Activated T-cell treated with anti-CD3 and anti-CD28 coated beads for 24 hours (primary cell): ENCODE measurements around the gene TMEM59L.

Source experiments
- DNase-seq: peaks from one replicate; pipeline ENCODE4 v3.0.0-alpha.2; 2020; ENCODE audit warnings: low read depth

Gene TMEM59L

GRCh38 chr19:18637673-18638630 lies 25.3 kb downstream of the TMEM59L start:
- DNase-seq: no peak

GRCh38 chr19:18639706-18640243 lies 27.1 kb downstream of the TMEM59L start:
- no peak for DNase-seq

GRCh38 chr19:18644196-18645034 lies 31.7 kb downstream of the TMEM59L start:
- no peak for DNase-seq

- no peak for DNase-seq
Observed at GRCh38 chr19:18645035-18645511, 32.4 kb downstream of the TMEM59L start.

GRCh38 chr19:18646535-18647370 lies 34.1 kb downstream of the TMEM59L start:
- DNase-seq: no peak

DNA sequence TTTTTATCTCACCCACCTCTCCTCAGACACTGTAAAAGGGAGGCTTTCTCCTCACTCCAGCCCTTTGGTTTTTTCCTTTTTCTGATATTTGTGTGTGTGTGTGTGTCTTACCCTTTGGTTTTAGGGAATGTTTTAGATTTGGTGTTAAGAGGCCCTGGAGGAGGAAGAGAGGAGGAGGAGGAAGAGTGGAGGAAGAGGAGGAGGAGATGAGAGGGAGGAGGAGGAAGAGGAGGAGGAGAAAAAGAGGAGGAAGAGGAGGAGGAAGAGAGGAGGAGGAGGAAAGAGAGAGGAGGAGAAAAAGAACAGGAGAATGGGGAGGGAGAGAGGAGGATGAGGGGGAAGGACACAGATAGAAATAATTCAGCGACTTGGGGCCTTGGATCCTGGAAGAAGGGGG lies 34.7 kb downstream of the TMEM59L start:
- DNase-seq: no peak

DNA sequence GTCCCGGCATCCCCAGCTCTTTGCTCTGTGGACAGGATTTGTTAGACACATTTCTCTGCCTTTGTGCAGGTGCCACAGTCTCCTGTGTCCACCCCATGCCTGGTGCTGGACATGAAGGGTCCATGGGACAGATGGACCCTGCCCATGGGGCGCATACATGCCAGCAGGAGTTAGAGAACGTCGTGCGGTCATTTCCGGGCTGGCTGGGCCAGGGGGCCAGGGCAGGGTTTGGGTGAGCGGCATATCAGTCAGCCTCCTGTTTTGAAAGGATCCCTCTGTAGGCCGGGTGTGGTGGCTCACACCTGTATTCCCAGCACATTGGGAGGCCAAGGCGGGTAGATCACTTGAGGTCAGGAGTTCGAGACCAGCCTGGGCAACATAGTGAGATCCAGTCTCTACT lies 35.1 kb downstream of the TMEM59L start:
- DNase-seq: no peak

DNA sequence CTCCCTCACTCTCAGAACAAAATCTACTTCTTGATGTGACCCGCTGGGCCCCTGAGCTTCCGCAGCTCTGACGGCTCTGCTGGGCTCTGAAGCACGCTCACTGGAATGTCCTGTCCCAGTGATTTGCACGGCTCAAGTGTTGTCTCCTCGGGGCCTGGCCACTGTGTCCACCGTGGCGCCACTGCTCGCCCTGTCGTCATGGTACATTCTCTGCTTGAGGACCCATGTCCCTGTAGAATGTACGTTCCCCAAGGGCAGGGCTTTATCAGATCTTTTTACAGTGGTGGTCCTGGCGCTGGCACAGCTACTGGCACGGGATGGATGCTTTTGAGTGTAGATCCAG lies 36.3 kb downstream of the TMEM59L start:
- DNase-seq: no peak

DNA sequence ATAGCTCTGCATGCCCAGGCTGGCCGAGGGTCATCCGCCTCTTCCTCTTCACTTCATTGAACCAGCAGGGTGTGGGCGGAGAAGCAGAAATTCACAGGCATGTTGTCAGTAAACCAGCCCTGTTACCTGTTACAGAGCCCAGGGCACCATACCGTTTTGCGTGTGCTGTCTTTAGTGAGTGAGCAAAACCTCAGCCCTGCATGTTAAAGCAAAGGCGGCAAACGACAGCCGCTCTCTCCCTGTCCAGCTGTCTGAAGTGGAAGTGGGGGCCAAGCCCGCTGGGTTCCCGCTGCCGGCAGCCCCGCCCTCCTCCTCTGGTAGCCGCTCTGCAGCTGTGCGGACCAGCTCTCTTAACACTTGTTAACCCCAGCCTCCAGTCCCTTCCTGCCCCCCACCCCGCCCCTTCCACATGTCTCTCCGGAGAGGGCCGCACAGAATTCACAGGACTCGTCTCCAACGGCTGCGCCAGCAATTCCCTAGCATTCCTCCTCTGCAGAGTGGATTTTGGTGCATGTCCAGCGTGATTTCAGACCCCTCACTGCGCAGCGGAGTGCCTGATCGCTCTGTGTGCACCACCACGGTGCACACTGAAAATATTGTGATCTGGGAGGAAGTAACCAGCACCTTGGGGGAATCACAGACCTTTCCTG lies 36.8 kb downstream of the TMEM59L start:
- DNase-seq: no peak

DNA sequence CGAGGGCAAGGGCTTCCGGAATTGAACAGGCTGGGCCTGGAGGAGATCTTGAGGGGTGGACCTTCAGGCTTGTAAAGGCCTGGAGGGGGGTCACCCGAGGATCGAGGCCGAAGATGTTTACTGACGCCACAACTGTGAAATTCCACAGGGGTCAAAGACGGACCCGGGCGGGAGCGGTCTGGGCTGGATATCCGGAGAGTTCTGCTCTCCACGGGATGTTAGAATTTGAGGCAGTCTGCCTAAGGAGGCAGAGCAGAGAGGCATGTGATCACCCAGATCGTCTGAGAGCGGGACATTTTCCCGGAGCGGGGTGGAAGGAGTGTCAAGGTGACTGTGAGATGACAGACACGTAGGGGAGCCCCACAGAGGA lies 37.3 kb downstream of the TMEM59L start:
- DNase-seq: no peak

DNA sequence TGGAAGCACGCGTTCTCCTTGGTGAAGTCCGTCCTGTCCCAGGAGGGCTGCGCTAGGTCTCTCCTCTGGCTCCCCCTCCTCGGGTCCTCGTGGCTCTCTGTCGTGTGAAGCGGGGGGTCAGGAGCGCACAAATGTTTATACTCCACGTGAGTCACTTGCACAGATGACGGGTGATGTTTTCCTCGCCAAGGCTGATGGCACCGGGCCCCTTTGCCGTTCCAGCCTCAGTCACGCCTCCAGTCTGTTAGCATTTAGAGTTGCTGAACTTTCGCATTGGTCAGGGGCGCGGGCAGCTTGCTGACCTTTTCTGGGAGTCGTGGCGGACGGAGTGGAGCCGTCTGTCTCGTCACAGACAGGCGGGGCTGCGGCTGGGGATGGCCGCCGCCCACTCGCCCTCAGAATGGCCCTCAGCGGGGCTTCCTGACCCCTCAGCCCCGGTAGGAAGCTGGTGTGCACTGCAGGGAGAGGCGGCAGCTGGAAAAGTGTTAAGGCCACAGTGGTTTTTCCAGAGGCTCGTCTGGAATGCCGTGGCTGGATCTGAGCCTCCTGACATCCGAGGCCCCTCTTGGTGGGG lies 37.9 kb downstream of the TMEM59L start:
- no peak for DNase-seq

DNA sequence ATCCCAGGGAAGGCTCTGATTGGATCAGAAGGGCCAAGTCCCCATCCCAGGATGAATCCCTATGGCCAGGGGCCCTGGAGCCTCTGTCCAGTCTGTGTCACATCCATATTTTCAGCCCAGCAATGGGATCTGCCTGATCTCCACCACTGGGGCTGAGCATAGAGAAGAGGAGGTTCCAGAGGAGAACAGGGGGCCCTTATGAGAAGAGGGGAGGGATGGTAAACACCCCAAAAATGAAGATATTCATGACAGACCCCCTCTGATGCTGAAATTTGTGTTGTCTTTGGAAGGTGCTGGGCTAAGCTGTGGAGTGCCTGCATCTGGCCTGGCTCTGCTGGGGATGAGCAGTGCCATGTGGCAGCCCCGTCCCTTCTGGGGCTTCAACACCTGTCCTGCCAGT lies 38.6 kb downstream of the TMEM59L start:
- DNase-seq: no peak

GRCh38 chr19:18651733-18652132 lies 39.1 kb downstream of the TMEM59L start:
- no peak for DNase-seq

GRCh38 chr19:18653853-18654252 lies 41.2 kb downstream of the TMEM59L start:
- DNase-seq: no peak

GRCh38 chr19:18654469-18654868 lies 41.8 kb downstream of the TMEM59L start:
- DNase-seq: no peak

DNA sequence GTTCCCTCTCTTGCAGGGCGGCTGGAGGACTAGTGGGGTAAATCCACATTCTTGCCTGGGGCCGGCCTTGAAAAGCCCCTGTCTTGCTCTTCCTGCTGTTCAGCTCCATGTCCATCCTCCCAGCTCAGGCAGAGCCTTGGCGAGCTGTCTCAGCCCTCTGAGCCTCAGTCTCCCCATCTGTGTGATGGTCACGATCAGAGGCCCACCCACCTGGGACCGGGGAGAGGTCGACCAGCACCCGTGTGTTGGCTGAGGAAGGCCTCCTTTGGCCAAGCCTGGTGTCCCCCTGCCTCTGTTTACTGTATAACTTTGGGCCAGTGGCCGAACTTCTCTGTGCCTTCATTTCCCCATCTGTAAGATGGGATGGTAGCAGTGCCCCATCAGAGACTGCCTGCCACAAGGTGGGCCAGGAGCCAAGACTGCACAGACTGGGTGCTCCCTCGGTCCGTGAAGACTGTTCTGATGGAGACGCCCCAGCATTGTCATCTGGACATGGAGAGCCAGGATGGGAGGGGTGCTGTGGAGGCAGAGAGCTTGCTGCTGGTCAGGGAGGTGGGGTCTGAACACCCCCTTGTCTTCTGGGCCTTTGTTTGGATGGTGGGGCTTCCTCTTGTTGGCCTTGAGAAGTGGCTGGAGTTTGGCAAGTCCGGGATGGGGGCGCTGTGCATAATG lies 42.6 kb downstream of the TMEM59L start:
- no peak for DNase-seq

GRCh38 chr19:18656337-18657086 lies 43.8 kb downstream of the TMEM59L start:
- DNase-seq: no peak

DNA sequence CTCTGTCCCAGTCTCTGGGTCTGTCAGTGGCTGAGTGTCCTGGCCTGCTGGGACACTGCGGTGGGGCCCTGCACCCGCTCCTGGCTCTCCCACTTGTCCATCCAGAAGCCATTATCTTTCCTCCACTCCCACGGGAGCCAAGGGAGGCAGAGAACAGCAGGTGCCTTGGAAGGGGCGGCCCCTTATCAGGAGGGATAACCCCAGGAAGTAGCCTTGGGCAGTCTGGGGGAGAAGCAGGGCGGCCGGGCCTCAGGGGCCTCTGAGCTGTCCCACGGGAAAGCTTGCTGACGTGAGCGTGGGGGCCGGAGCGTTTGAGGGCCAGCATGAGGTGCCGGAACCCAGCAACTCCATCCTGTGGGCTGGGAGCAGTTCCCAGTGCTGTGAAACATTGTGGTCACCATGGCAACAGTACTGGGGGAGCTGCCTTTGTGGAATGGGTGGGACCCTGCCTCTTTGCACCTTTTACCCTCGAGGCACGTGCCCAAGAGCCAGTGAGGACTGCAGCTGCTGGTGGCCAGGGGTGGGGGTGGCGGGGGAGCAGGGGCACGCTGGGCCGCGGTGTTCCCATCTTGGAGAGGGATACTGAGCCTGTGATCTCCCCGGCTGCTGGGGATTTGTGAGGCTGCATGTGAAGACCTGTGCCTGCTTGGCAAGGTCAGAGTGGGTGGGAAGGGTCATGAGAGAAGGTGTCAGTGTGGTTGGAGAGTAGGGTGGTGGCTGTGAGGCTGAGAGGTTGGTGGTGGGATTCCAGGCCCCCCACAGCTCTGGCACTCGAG lies 45.1 kb downstream of the TMEM59L start:
- DNase-seq: no peak

GRCh38 chr19:18658366-18658855 lies 45.7 kb downstream of the TMEM59L start:
- no peak for DNase-seq
